Spleen (tissue), 7 donors: ENCODE data around the gene TUT7.

Experiments used
- POLR2A ChIP-seq, 3 donors: fragments of 450-650 bp; IDR thresholded peaks; one replicate each; pipeline ENCODE4 v1.5.1; 2017; ENCODE audit warnings: antibody characterized with exemption in 3 of 3, mild to moderate bottlenecking in 1 of 3
- TF ChIP-seq, protein P1 (sequence below), 11 experiments: fragments of 200-600 bp in 7 of 11; fragments of 450-650 bp in 4 of 11; sonication (generic) in 4 of 11; IDR thresholded peaks in 8 of 11; conservative IDR thresholded peaks in 3 of 11; 1 replicate in 7 of 11; 2 replicates in 4 of 11; pipeline versions ENCODE4 v1.4.0 to v1.8.0; 2016 to 2021; ENCODE audit warnings: antibody characterized with exemption in 11 of 11, inconsistent platforms in 4 of 11, mild to moderate bottlenecking in 1 of 11
- donor health status: DM: no; HTN: no; CAD: no; lungs with moderate emphysema.
- donor health status: DM: no; HTN: no; CAD: no.
- donor health status: DM: no; HTN: no; CAD: no.

DNA sequence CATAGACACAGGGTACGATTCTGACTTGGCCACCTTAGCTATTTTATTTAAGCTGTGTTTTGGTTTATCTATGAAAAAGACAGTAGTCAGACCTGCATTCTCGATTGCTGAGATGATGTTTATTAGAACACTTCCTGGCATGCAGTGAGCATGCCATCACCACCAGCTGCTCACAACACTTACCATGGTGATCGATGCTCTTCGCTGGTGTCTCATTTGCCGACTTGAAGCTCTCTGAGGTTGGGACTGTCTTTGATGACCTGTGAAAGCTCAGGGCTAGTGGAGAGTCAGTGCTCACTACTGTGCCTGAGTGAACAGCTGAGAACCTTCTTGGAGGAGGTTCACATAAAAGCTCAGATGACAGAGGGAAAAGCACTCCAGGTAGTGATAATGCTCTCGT is 90.3 kb downstream of the TUT7 start:
- TF ChIP-seq, protein P1, sequence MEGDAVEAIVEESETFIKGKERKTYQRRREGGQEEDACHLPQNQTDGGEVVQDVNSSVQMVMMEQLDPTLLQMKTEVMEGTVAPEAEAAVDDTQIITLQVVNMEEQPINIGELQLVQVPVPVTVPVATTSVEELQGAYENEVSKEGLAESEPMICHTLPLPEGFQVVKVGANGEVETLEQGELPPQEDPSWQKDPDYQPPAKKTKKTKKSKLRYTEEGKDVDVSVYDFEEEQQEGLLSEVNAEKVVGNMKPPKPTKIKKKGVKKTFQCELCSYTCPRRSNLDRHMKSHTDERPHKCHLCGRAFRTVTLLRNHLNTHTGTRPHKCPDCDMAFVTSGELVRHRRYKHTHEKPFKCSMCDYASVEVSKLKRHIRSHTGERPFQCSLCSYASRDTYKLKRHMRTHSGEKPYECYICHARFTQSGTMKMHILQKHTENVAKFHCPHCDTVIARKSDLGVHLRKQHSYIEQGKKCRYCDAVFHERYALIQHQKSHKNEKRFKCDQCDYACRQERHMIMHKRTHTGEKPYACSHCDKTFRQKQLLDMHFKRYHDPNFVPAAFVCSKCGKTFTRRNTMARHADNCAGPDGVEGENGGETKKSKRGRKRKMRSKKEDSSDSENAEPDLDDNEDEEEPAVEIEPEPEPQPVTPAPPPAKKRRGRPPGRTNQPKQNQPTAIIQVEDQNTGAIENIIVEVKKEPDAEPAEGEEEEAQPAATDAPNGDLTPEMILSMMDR (IDR thresholded peaks at IDR 0.05 in 8 of 11, conservative IDR thresholded peaks at IDR 0.05 in 3 of 11), result no peak
- TF ChIP-seq POLR2A (IDR thresholded peaks at IDR 0.05), result no peak
